ENCODE data around the gene UBA3.

DNA sequence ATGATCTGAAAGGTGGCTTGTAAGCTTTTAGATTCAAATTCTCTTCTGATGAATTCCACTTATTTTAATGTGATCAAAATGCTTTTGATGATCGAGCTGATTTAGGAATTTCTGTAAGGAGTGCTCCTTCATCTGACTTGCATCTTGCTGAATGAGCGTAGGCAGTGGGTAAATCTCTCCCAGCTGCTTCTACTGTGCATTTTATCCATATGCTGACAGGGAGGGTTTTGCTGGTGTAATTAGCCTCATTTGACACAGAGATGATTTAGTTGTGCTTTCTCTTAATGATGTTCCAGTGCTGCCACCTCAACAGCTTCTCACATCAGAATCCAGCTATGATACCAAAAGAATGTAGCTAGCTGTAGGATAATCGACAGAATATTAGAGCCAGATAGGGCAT lies 46.1 kb upstream of the UBA3 start:
- TF ChIP-seq, protein P1, sequence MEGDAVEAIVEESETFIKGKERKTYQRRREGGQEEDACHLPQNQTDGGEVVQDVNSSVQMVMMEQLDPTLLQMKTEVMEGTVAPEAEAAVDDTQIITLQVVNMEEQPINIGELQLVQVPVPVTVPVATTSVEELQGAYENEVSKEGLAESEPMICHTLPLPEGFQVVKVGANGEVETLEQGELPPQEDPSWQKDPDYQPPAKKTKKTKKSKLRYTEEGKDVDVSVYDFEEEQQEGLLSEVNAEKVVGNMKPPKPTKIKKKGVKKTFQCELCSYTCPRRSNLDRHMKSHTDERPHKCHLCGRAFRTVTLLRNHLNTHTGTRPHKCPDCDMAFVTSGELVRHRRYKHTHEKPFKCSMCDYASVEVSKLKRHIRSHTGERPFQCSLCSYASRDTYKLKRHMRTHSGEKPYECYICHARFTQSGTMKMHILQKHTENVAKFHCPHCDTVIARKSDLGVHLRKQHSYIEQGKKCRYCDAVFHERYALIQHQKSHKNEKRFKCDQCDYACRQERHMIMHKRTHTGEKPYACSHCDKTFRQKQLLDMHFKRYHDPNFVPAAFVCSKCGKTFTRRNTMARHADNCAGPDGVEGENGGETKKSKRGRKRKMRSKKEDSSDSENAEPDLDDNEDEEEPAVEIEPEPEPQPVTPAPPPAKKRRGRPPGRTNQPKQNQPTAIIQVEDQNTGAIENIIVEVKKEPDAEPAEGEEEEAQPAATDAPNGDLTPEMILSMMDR (IDR thresholded peaks at IDR 0.05; ENCODE audit: low read depth, low read length, poor library complexity, severe bottlenecking), result no peak
- no peak for TF ChIP-seq EZH2phosphoT487 (IDR thresholded peaks at IDR 0.05; ENCODE audit: borderline replicate concordance, low read length)
